Endothelial cell of umbilical vein (primary cell): ENCODE measurements around the gene NUDCD3. TPM values are rescaled to one million over a fixed set of nuclear protein-coding genes. Genes with fewer than 3 reads are reported as not detected.

Experiments
- BruUV-seq: library from RNA; stranded (reverse); fragments of 400-500 nt; replicated peaks from 2 replicates; lab custom pipeline; 2021; lab: Mats Ljungman, UMichigan
- CTCF ChIA-PET: fragments of 300-600, 350-600 bp; sonication (Branson Sonifier 250); formaldehyde crosslinking; loops from one replicate; lab custom pipeline; 2021; ENCODE audit warnings: antibody characterized with exemption, inconsistent platforms; lab: Charles Lee
- POLR2A ChIA-PET: fragments of 300-600, 350-600 bp; sonication (Branson Sonifier 250); formaldehyde crosslinking; loops from one replicate; lab custom pipeline; 2021; ENCODE audit warnings: antibody characterized with exemption, inconsistent platforms; lab: Charles Lee
- DNase-seq: peaks from one replicate; pipeline ENCODE4 v3.0.0-alpha.2; 2011; ENCODE audit warnings: low read depth, low spot score
- FAIRE-seq: peaks from 2 replicates; lab custom pipeline; 2011; peaks lifted over from hg19 to GRCh38; lab: Jason Lieb, UNC
- H2AFZ ChIP-seq: 2 replicates; pipeline ENCODE4 v1.6.0; 2012; ENCODE audit warnings: low read depth, low read length, control low read depth, inconsistent platforms
- H3K27ac ChIP-seq: 2 replicates; pipeline ENCODE4 v1.5.1; 2011; ENCODE audit warnings: low read depth, mild to moderate bottlenecking, control low read depth, low read length, moderate library complexity; ENCODE audit not compliant: insufficient read depth
- H3K27me3 ChIP-seq, 2 experiments: 2 replicates each; pipeline versions ENCODE4 v1.6.0 to v1.6.1; 2011; ENCODE audit warnings: low read length in 2 of 2, mixed read lengths in 1 of 2; ENCODE audit not compliant: control insufficient read depth in 2 of 2, insufficient read depth in 2 of 2
- H3K36me3 ChIP-seq, 2 experiments: 2 replicates in 1 of 2; 3 replicates in 1 of 2; pipeline ENCODE4 v1.5.1; 2011; ENCODE audit warnings: low read length in 2 of 2, mild to moderate bottlenecking in 1 of 2, moderate library complexity in 1 of 2; ENCODE audit not compliant: control insufficient read depth in 2 of 2, insufficient read depth in 2 of 2; ENCODE audit errors: extremely low read depth in 1 of 2
- H3K4me1 ChIP-seq: 3 replicates; pipeline ENCODE4 v1.5.1; 2011; ENCODE audit warnings: mild to moderate bottlenecking, low read length; ENCODE audit not compliant: control insufficient read depth, insufficient read depth; ENCODE audit errors: extremely low read depth
- H3K4me2 ChIP-seq: 2 replicates; pipeline ENCODE4 v1.6.1; 2011; ENCODE audit warnings: low read length, control low read depth, mixed read lengths; ENCODE audit not compliant: insufficient read depth
- H3K4me3 ChIP-seq, 3 experiments: fragments of 200-600 bp in 1 of 3; sonication (generic), shearing (Covaris generic) in 1 of 3; replicated peaks in 1 of 3; 2 replicates each; pipeline ENCODE4 v1.5.1; 2011 to 2016; ENCODE audit warnings: control low read depth in 3 of 3, low read length in 3 of 3, mild to moderate bottlenecking in 2 of 3, inconsistent platforms in 1 of 3, low read depth in 1 of 3, moderate library complexity in 1 of 3; ENCODE audit not compliant: insufficient read depth in 1 of 3
- H3K79me2 ChIP-seq: 2 replicates; pipeline ENCODE4 v1.6.0; 2012; ENCODE audit warnings: low read length, inconsistent platforms; ENCODE audit not compliant: control insufficient read depth, insufficient read depth
- H3K9ac ChIP-seq: replicated peaks from 2 replicates; pipeline ENCODE3; 2011; ENCODE audit warnings: low read length, control low read depth; ENCODE audit not compliant: insufficient read depth; ENCODE audit errors: extremely low read depth
- H3K9me1 ChIP-seq: replicated peaks from 3 replicates; pipeline ENCODE4 v1.6.0; 2011; ENCODE audit warnings: mild to moderate bottlenecking, low read length; ENCODE audit not compliant: control insufficient read depth, insufficient read depth; ENCODE audit errors: extremely low read depth
- H3K9me3 ChIP-seq: replicated peaks from 2 replicates; pipeline ENCODE4 v1.5.1; 2012; ENCODE audit warnings: low read length, inconsistent platforms; ENCODE audit not compliant: control insufficient read depth, insufficient read depth
- H4K20me1 ChIP-seq: replicated peaks from 2 replicates; pipeline ENCODE3; 2011; ENCODE audit warnings: mild to moderate bottlenecking, low read length; ENCODE audit not compliant: control insufficient read depth, insufficient read depth; ENCODE audit errors: extremely low read depth
- EZH2 ChIP-seq: IDR thresholded peaks from 2 replicates; pipeline ENCODE4 v1.6.1; 2012; ENCODE audit warnings: borderline replicate concordance, low read depth, mild to moderate bottlenecking, moderate library complexity, low read length, inconsistent platforms; ENCODE audit not compliant: severe bottlenecking
- FOS ChIP-seq: IDR thresholded peaks from 2 replicates; pipeline ENCODE4 v1.6.1; 2011; ENCODE audit warnings: mild to moderate bottlenecking, low read length, moderate library complexity, borderline replicate concordance; ENCODE audit not compliant: insufficient read depth
- GATA2 ChIP-seq: IDR thresholded peaks from 2 replicates; pipeline ENCODE4 v1.7.0; 2011; ENCODE audit warnings: low read depth, mild to moderate bottlenecking, moderate library complexity, mixed read lengths, low read length; ENCODE audit not compliant: insufficient read length, insufficient read depth
- JUN ChIP-seq: IDR thresholded peaks from 2 replicates; pipeline ENCODE4 v1.6.1; 2011; ENCODE audit warnings: borderline replicate concordance, low read depth; ENCODE audit not compliant: insufficient read length, insufficient read depth
- MYC ChIP-seq: IDR thresholded peaks from one replicate; pipeline ENCODE4 v1.6.1; 2011; ENCODE audit warnings: mild to moderate bottlenecking, low read depth, low read length
- POLR2A ChIP-seq: IDR thresholded peaks from 2 replicates; pipeline ENCODE4 v1.6.1; 2012; ENCODE audit warnings: low read depth, mild to moderate bottlenecking, control low read depth, low read length
- POLR2AphosphoS5 ChIP-seq: IDR thresholded peaks from 2 replicates; pipeline ENCODE4 v1.6.1; 2012; ENCODE audit warnings: low read depth, mild to moderate bottlenecking, control low read depth, low read length, moderate library complexity; ENCODE audit not compliant: insufficient read depth
- dilution Hi-C: fragments of 300-500 bp; cut with MboI; formaldehyde crosslinking; loops from one replicate; pipeline ENCODE4 v1.15.0; 2019; ENCODE audit warnings: low sequenced_read_pairs; ENCODE audit not compliant: extremely low pct_ligation_motif_present
- intact Hi-C: fragments of 100-400 bp; cut with micrococcal nuclease; formaldehyde crosslinking; loops from one replicate; pipeline ENCODE4 v1.10.0; 2022
- polyA plus RNA-seq, 4 experiments: library from polyadenylated mRNA; depleted of rRNA in 3 of 4; stranded (reverse) in 3 of 4; unstranded in 1 of 4; fragments of >200 nt; gene quantifications; 2 replicates each; pipeline versions ENCODE4 v1.2.1 to v1.2.3, GENCODE V29; 2011 to 2012; ENCODE audit warnings: missing spikeins in 1 of 4
- total RNA-seq: library from RNA; stranded (reverse); gene quantifications from 2 replicates; pipeline ENCODE4 v1.2.3, GENCODE V29; 2021
- TF ChIP-seq, protein P1 (sequence below): IDR thresholded peaks from 2 replicates; pipeline ENCODE4 v1.6.1; 2011; ENCODE audit not compliant: insufficient read depth, insufficient read length

Gene NUDCD3
- total and polyA plus RNA-seq, 2 donors (not counting 3 experiments of a cell fraction or from before 2014, with no cell fraction given) = 50.6 to 137 TPM

DNA sequence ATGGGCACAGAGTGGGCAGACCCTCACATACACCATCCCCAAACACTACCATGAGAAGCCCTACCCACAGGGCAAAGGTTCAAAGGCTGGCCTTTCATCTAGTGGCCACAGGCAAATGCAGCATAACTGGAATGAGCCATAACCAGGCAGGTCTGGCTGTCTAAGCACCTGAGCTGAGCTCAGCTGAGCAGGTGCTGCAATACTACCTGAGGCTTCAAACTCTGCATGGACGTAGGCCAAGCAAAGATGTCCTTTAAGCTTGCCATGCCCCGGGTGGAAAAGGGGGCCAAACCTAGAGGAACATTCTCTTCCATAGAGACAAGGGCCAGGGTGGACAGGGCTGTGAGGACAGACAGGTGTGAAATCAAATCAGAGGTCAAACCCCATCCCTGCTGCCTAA, 99.8 kb downstream of the NUDCD3 start:
- FAIRE-seq = no peak
- ChIA-PET CTCF (interaction anchor here (1.3 kb wide), 1 partner anchor 42 kb away, joined by 7 read pairs; no protein-coding TSS in a partner anchor), POLR2A (no interaction called here)
- H3K9ac ChIP-seq = no peak overlapping the region
- no peaks in the 10 kb centered on the region for H3K79me2 ChIP-seq
- BruUV-seq = no TSS peak
- no peak overlapping the region for H3K4me2 ChIP-seq
- H3K4me1 ChIP-seq = peaks cover 12% of the 10 kb centered on the region
- no peaks in the 10 kb centered on the region for H4K20me1 ChIP-seq
- H3K27ac ChIP-seq = no peak overlapping the region
- intact Hi-C loops (no loop called here), dilution Hi-C loops (no loop called here)
- H3K27me3 ChIP-seq = no peaks in the 10 kb centered on the region
- no peak overlapping the region for H3K4me3 ChIP-seq
- peaks cover 0 to 8% of the 10 kb centered on the region in 2 experiments for H3K36me3 ChIP-seq
- no peaks in the 10 kb centered on the region for H3K9me1 ChIP-seq
- no peak overlapping the region for H2AFZ ChIP-seq
- H3K9me3 ChIP-seq = no peaks in the 10 kb centered on the region
- TF ChIP-seq, protein P1, sequence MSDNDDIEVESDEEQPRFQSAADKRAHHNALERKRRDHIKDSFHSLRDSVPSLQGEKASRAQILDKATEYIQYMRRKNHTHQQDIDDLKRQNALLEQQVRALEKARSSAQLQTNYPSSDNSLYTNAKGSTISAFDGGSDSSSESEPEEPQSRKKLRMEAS = no peak
- TF ChIP-seq FOS (no peak), MYC (no peak), GATA2 (no peak), JUN (no peak), POLR2A (no peak)
- DNase-seq = no peak

DNA sequence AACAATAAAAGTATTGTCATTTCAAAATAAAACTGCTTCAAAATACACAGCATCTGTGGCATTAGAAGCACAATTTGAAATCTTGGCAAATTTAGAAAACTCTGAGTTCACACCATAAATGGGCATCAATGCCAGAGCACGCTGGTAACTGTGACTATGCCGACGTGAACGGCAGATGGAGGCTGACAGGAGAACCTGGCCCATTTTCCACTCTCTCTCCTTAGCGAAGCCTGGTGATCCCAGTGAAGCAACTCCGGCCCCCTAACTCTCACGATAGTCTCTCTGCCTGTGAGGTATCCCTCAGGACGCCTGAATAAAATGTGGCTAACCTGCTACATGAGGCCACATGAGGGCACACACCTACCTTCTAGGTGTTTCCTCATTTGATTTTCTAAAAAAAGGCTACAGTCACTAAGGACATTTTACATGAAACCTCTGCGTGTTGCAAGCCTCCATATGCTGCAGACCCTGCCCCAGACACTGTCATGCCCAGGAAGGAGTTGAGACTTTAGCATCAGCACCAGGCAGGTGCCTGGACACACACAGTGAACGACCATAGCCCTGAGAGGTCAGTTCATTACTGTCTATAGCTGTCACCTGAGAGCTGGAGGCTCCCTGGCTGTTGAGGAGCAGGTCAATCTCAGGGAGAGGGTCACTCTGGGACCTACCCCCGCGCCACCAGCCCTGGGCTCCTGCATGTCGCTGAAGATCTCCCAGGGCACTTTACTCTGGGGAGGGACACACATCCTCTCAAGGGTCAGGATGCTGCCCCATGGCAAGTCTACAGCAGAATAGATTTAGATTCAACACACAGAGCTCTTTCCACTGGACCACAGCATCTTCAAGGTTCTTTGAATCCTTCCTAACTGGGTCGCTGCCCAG, 102.1 kb downstream of the NUDCD3 start:
- H3K27me3 ChIP-seq = no peaks in the 10 kb centered on the region
- H3K4me2 ChIP-seq = no peak overlapping the region
- H3K79me2 ChIP-seq = no peaks in the 10 kb centered on the region
- DNase-seq (no peak), FAIRE-seq (no peak)
- H3K36me3 ChIP-seq = peaks cover 0 to 14% of the 10 kb centered on the region in 2 experiments
- H3K4me3 ChIP-seq = no peak overlapping the region
- ChIA-PET CTCF (no interaction called here), POLR2A (interaction anchor here (1.0 kb wide), 1 partner anchor 185 kb away, joined by 4 read pairs; the partner anchor contains the start of gene DDX56)
- H3K4me1 ChIP-seq = peaks cover 25% of the 10 kb centered on the region
- H4K20me1 ChIP-seq = no peaks in the 10 kb centered on the region
- no peak overlapping the region for H3K27ac ChIP-seq
- no peak overlapping the region for H2AFZ ChIP-seq
- no peak overlapping the region for H3K9ac ChIP-seq
- TF ChIP-seq JUN = no peak
- TF ChIP-seq GATA2 = no peak
- TF ChIP-seq EZH2 = no peak
- TF ChIP-seq FOS = no peak
- TF ChIP-seq, protein P1 = no peak
- TF ChIP-seq MYC = no peak
- TF ChIP-seq POLR2A = no peak
- no peak for TF ChIP-seq POLR2AphosphoS5
- no peaks in the 10 kb centered on the region for H3K9me1 ChIP-seq
- BruUV-seq = no TSS peak
- no peaks in the 10 kb centered on the region for H3K9me3 ChIP-seq
- dilution Hi-C loops (no loop called here), intact Hi-C loops (no loop called here)
